NCI-H82 treated with DMSO at 0.1 percent for 48 hours (cell line): ENCODE results near the gene SPINK7.
"Not testable (repeated sequence)": the region's sequence is repeated elsewhere in the genome, so short reads cannot be mapped to it uniquely, and the experiment has no call there.

Source experiments
- DNase-seq: peaks from one replicate; lab custom pipeline; 2025; ENCODE audit not compliant: unreplicated experiment; lab: John Stamatoyannopoulos, UW

SPINK7 gene

DNA sequence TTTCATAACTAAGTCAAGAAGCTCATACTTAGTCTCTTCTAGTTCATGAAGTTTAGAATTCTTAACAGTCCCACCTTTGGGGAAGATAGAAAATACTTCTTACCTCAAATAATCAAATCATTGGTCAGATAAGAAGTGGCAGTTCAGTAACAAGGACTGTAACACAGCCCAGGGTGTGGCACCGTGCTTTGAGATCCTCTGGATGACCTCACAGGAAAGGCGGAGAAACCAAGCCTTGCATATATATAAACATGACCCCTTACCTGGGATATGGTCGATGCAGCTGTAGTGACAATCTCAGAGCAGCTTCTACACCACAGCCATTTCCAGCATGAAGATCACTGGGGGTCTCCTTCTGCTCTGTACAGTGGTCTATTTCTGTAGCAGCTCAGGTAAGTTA, at the start of gene SPINK7:
TSS of gene SPINK7 (plus strand) at position 271 of the 400 bp plus-strand sequence. CDS start at position 332, 61 bp downstream.
- no peak for DNase-seq

DNA sequence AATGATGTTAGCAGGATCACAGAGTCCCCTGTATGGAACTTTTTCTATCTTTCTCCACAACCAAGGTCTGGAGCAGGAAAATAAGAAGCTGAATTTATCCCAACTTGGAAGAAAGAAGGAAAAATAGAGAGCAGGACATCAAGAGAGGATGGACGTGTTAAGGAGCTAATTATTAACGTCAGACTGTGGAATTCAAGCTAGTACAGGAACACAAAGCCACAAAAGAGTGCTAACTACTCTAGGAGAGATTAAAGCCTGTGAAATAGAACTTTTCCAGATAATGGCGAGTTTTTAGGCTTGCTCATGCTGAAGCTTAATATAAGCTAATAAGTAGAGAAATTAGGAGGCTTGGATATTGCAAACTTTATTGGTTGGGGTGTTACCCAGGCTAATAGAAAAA, 44.3 kb upstream of the SPINK7 start:
- no peak for DNase-seq

DNA sequence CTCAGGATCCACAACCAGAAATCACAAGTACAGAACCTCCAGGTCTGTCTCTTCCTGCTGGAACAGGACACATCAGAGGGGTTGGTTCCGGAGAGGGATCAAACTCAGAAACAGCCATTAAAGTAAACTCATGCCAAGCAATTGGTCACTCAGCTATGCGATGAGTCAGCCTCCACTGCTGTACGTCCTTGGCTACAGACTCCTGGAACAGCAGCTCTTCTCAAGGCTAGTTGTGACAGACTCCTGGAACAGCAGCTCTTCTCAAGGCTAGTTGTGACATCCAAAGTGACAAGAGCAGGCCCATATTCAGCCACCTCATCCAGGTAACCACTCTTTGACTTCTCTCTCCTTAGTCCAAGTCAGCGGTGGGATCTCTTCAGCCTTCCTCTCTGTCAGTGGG, 43.7 kb upstream of the SPINK7 start, which contains the start of gene SPINK13:
TSS of gene SPINK13 (plus strand) at position 229 of the 400 bp plus-strand sequence. CDS start 1,279 bp downstream, outside the sequence.
- no peak for DNase-seq

DNA sequence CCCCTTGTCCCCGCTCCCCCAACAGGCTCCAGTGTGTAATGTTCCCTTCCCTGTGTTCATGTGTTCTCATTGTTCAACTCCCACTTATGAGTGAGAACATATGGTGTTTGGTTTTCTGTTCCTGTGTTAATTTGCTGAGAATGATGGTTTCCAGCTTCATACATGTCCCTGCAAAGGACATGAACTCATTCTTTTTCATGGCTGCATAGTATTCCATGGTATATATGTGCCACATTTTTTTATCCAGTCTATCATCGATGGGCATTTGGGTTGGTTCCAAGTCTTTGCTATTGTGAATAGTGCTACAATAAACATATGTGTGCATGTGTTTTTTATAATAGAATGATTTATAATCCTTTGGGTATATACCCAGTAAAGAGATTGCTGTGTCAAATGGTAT, 37.1 kb upstream of the SPINK7 start:
- not testable (repeated sequence) for DNase-seq

DNA sequence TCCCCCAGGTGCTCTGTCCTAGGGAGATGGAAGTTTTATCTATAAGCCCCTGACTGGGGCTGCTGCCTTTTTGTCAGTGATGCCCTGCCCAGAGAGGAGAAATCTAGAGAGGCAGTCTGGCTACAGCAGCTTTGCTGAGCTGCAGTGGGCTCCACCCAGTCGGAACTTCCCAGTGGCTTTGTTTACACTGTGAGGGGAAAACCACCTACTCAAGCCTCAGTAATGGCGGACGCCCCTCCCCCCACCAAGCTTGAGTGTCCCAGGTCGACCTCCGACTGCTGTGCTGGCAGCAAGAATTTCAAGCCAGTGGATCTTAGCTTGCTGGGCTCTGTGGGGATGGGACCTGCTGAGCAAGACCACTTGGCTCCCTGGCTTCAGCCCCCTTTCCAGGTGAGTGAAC, 31.3 kb upstream of the SPINK7 start:
- not testable (repeated sequence) for DNase-seq

DNA sequence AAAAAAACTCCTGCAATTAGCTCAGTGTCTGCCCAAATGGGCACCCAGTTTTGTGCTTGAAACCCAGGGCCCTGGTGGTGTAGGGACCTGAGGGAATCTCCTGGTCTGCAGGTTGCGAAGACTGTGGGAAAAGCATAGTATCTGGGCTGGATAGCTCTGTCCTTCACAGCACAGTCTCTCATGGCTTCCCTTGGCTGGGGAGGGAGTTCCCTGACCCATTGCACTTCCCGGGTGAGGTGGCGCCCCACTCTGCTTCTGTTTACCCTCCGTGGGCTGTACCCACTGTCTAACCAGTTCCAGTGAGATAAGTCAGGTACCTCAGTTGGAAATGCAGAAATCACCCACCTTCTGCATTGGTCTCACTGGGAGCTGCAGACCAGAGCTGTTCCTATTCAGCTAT, 30.9 kb upstream of the SPINK7 start:
- DNase-seq: not testable (repeated sequence)

DNA sequence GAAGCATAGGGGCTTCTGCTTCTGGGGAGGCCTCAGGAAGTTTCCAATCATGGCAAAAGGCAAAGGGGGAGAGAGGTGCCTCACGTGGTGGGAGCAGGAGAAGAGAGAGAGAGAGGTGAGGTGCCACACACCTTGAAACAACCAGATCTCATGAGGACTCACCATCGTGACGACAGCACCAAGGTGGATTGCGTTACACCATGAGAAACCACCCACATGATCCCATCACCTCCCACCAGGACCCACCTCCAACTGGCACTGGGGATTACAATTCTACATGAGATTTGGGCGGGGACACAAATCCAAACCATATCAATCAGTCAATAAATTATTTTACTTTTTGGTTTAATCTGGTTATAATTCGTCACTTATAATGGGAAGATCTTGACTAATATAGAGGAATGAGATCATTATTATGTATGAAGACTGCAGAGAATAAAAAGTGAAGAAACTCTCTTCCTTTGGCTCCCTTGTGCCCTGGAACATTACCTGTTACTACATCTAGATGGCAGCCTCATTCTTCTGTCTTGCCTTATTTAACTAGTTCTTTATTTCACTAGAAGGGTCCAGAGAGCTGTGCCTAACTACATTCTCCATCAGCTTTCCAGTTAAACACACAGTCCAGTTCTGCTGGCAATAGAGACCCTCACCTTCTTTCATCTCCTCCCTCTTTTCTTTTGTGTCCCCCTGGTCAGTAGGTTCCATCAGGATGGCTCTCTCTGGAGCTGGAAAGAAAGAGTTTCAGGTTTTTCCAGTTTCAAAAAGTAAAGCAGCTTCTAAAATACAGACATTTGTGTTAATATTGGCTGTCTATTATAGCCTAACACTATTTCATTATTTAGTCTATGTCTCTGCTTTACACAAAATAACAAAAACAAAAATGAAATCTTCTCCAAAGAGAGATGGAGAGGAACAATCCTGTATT, 21.7 kb upstream of the SPINK7 start:
- peak; percentile 15 for DNase-seq

DNA sequence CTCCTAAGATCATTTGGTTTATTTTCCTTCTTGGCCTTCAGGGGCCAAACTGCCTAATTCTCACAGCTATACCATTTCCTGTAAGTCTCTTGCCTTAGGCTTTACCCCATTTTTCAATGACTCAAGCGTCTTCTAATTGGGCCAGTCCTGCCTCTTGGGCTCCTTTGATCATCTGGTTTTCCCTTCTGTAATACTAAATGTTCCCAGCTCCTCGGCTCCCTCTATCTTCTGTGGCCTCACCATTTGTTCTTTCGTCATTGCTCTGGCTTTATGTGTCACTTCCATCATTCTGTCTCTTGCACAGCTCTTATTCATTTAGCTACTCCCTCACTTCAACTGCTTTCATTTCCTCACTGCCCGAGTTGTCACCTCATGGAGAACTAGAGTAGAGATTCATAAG, 14.5 kb upstream of the SPINK7 start:
- DNase-seq: no peak

DNA sequence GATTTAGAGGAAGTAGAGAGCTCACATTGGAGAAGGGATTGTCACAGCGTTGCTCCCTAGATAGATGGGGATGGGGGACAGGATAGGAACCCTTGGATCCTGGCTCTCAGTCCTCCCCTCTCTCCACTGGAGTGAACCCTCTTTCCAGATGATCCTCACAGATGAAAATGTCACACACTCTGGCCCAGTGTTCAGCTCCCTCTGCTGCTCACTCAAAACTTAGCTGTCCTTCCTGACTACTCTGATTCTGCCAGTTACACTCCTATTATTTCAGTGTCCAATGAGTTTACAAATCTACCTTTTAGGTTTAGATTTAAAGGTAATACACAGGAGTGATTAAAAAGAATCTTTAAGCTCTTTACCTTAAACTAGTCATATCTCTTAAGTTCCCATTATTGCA, 5.8 kb upstream of the SPINK7 start:
- no peak for DNase-seq

DNA sequence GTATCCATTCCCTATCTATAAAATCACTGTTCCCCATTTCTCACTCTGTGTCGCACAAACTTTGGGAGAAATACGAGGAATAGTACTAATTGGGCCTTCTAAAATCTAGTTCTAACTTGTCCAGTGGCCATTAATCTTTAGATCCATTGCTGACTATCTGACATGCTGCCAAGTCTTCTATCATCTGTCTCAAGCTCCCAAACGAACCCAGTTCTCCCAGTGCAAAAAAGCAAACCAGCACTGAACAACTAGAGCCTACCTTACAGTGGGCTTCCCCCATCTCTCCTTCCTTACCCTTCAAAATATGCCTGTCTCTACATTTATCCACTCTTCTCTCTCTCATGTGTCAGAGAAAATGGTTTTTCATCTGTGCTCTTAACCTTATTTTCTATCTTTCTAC, 3.2 kb upstream of the SPINK7 start:
- DNase-seq: no peak

DNA sequence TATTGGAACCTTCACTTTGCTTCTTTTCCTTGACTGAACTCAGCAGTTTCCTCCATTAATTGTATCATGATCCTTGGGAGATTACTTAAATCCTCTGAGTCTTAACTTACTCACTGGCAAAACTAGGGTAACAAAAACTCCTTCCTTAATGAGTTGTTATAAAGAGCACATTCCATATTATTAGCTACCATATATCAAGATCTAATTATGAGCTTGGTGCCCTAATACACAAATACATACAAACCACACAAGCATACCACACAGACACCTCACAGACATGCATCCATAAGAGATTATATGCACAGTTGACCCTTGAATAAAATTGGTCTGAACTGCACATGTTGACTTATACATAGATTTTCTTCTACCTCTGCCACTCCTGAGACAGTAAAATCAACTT, 2.5 kb upstream of the SPINK7 start:
- DNase-seq: no peak

DNA sequence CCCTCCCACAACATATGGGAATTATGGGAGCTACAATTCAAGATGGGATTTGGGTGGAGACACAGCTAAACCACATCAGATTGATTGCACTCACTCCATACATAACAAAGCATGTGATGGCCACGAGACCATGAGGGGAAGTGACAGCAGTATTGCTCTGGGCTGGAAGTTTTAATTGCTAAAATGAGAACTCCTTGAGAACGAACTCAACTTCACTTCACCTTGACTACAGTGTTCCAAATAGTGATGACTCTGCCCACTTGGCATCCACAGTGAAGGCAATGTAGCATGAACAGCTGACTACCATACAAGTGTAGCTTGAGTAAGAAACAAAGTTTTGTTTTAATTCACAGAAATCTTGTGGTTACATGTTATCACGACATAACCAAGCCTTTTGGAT, 739 bp upstream of the SPINK7 start:
- DNase-seq: no peak

DNA sequence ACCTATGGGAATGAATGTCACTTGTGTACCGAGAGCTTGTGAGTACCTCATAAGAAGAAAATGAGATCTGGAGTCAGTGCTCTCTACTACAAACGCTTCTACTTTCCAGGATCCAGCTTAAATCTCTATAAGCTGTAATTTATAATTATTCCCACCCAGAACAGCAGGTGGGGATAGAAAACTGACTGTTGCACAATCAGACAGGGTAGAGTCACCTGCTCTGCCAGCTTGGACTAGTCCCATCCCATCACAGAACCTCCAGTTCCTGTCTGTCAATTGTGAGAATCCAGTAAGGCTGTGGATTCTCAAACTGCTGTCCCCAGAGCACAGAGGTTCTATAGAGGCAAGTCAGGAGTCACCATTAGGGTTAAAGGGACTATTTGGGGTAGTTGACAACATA, 2.0 kb downstream of the SPINK7 start:
- no peak for DNase-seq

DNA sequence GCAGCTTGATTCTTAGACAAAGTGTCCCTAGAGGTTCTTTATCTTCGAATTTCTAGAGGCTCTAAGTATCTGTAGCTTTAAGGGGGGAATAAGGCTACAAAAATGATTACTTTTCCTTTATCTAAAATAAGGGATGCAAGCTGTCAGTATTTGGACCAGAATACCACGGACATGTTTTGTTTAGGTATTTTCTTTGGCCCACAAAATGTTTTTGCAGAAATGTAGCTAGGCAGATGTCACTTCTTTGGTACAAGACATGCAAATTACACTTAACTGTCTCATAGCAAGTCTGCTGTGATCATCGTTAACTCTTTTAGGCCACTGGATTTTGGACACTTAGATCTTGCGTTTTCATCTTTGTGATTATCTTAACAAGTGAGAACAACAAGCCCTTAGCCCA, 2.5 kb downstream of the SPINK7 start:
- no peak for DNase-seq

DNA sequence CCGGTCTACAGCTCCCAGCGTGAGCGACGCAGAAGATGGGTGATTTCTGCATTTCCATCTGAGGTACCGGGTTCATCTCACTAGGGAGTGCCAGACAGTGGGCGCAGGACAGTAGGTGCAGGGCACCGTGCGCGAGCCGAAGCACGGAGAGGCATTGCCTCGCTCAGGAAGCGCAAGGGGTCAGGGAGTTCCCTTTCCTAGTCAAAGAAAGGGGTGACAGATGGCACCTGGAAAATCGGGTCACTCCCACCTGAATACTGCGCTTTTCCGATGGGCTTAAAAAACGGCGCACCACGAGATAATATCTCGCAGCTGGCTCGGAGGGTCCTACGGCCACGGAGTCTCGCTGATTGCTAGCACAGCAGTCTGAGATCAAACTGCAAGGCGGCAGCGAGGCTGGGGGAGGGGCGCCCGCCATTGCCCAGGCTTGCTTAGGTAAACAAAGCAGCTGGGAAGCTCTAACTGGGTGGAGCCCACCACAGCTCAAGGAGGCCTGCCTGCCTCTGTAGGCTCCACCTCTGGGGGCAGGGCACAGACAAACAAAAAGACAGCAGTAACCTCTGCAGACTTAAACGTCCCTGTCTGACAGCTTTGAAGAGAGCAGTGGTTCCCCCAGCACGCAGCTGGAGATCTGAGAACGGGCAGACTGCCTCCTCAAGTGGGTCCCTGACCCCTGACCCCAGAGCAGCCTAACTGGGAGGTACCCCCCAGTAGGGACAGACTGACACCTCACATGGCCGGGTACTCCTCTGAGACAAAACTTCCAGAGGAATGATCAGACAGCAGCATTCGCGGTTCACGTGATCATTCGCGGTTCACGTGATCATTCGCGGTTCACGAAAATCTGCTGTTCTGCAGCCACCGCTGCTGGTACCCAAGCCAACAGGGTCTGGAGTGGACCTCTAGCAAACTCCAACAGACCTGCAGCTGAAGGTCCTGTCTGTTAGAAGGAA, 8.1 kb downstream of the SPINK7 start:
- not testable (repeated sequence) for DNase-seq

DNA sequence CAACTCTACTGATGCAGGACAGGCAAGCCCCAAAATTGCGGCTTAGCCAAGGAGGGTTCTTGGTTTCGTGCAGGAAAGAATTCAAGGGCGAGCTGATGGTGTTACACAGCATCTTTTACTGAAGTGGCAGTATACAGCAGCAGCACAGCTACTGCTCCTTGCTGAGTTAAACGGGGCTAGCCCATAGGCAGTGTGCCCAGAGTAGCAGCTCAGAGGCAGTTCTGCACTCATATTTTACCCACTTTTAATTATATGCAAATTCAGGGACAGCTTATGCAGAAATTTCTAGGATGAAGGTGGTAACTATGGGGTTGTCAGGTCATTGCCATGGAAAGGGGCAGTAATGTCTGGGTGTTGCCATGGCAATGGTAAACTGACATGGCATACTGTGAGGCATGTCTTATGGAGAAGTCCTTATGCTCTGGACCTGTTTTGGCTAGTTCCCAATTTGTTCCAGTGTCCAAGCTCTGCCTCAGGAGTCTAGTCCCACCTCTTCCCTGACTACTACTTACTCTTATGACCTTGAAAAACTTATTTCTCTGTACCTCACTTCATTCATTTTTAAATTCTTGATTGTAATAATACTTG, 21.1 kb downstream of the SPINK7 start:
- DNase-seq: no peak

DNA sequence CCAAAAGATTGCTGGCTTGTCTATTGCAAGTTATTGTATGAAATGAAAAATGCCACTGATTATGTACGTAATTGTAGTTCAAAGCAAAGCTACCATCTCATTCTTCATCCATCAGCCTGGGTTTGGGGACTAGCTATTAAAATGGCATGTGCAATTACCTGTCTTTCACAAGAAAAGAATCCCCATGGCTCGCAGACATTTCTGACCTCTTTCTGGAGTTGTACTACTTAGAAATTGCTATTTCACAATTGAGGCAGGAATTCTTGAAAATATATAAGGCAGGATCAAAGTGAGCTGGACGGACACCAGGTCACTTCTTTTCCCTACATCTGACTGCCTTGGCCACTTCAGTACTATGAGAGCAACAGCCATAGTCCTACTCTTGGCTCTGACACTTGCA, 23.0 kb downstream of the SPINK7 start, which contains the start of gene SPINK9:
TSS of gene SPINK9 (plus strand) at position 301 of the 400 bp plus-strand sequence. CDS start at position 356, 55 bp downstream.
- no peak for DNase-seq

DNA sequence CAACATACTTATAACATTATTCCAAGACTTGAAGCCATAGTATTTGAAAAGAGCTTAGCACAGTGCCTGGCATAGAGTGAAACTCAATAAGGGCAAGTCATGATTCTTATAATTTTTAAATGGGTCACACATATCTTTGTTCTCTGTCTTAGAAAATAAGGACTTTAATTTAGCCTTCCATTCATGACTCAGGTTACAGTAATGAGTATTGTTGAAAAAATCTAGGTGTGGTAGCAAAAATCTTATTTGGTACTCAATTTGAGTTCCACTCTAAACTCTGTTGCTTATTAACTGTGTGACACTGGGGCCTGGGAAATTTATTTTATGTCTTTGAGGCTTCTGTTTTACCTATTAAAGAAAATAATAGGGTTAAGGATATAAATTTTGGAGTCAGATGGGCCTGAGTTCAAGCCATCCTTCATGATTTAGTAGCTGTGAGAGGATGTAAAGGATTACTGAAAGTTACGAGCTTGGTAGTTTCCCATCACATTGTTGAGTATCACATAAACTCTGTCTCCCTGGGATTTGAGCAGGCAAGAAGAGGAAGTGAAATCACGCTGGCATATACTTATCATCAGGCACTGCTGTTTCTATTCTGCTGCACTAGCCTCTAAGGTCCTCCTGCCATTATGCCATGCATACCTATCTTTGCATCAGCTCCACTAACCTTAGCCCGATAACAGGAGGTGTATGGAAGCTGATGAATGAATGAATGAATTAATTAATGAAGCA, 24.6 kb downstream of the SPINK7 start:
- DNase-seq: no peak

DNA sequence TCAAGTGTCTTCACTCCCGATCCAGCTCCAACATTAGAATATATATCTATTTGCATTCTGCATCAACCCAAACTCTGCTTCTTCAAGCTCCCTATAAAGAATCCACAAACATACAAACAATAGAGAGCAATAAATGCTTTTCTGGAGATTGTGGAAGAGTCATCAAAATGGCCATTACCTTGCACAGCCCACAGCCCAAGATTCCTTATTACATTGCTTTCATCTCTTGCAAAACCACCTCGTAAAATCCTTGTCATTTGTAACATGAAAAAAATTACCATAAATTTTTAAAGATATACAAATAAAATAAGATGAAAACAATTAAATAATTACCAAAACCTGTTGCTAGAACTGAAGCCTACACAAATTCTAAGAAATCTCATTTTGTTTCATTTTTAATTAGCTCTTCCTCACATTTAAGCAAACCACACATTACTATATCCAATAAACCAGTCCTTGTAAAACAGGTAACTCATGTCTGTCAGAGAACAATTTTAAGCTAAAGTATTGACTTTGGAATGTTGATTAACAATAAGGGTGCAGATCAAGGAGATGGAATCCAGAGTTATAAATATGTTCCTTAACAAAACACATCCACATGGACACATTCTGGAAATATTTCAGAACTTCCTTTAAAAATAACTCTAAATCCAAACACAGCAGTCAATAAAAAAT, 30.3 kb downstream of the SPINK7 start:
- no peak for DNase-seq

DNA sequence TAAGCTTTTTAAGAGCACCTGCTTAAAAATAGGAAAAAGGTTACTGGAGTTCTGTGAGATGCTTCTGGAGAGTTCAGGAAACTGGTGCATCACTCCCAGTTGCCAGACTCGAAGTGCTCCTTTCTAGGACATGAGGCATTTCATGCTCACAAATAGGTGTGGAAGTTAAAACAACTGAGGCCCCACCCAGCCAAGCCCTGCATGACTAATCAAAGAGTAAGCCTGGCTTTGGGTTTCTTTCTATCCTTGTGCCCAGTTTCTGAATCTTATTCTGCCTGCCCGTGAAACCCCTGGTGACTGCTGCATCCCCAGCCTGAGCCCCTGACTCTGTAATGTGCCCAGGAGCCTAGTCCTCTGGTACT, 30.8 kb downstream of the SPINK7 start:
- no peak for DNase-seq
